ENCODE measurements around the gene BOLL. TPM values are rescaled to one million over a fixed set of nuclear protein-coding genes. Genes with fewer than 3 reads are reported as not detected.
"Not testable (repeated sequence)": the region's sequence is repeated elsewhere in the genome, so short reads cannot be mapped to it uniquely, and the experiment has no call there.

The BOLL gene
- polyA plus RNA-seq, 10 donors, result 0.79 to 2.5 (median 1.6) TPM

GRCh38 chr2:197706839-197707207 lies 78.3 kb downstream of the BOLL start:
- DNase-seq, result peak in 1 of 3 donors; percentile 2

- DNase-seq, result peak in 1 of 3 donors; percentile 4
These were observed 78.9 kb downstream of the BOLL start for GRCh38 chr2:197705912-197706838.

GRCh38 chr2:197705121-197705911 lies 79.8 kb downstream of the BOLL start, which contains the start of gene MARS2:
Gene MARS2, plus strand, starts transcription at chr2:197705369. Its CDS starts 37 bp downstream, at chr2:197705406.
- peak; percentile 93 to 97 (median 96) for DNase-seq

- no peak for DNase-seq
These were observed 80.5 kb downstream of the BOLL start for GRCh38 chr2:197704434-197705120.

GRCh38 chr2:197700960-197701359 lies 84.2 kb downstream of the BOLL start:
- no peak for DNase-seq

- not testable (repeated sequence) for DNase-seq
These were observed 85.4 kb downstream of the BOLL start for GRCh38 chr2:197699724-197700123.

GRCh38 chr2:197696571-197696970 lies 88.5 kb downstream of the BOLL start:
- DNase-seq, result not testable (repeated sequence)

GRCh38 chr2:197695971-197696370 lies 89.1 kb downstream of the BOLL start:
- DNase-seq, result not testable (repeated sequence)

GRCh38 chr2:197695206-197695605 lies 89.9 kb downstream of the BOLL start:
- DNase-seq, result not testable (repeated sequence)

GRCh38 chr2:197677483-197677882 lies 107.6 kb downstream of the BOLL start:
- DNase-seq, result peak in 1 of 3 donors; percentile 13

- no peak for DNase-seq
These were observed 108.1 kb downstream of the BOLL start for GRCh38 chr2:197677056-197677455.

Other genes starting within 250 kb of the BOLL start
- 10 to 100 TPM; 14.3 to 26.1 (median 17.4) TPM for gene RFTN2, start 109.7 kb downstream of the BOLL start, polyA plus RNA-seq (ENCODE audit: insufficient read length in 10 of 10)
- 1 to 10 TPM; 3.3 to 5.0 (median 4.1) TPM for gene MARS2, start 80.0 kb downstream of the BOLL start, polyA plus RNA-seq (ENCODE audit: insufficient read length in 10 of 10)
- 10 to 100 TPM; 10.4 to 20.2 (median 17.1) TPM for gene PLCL1, start 19.3 kb upstream of the BOLL start, polyA plus RNA-seq (ENCODE audit: insufficient read length in 10 of 10)

Measured in muscle of back (tissue), 11 donors.